Panc1 (cell line): Measurements from ENCODE around the gene CIBAR2. TPM values are rescaled to one million over a fixed set of nuclear protein-coding genes. Genes with fewer than 3 reads are reported as not detected.

Source experiments
- ATAC-seq: fragments of 200-7000 bp; cut with Tn5 transposase; 2 replicates; pipeline ENCODE4 v1.9.1; 2020; ENCODE audit warnings: mild to moderate bottlenecking, moderate library complexity
- BruUV-seq: library from RNA; stranded (reverse); fragments of 400-500 nt; replicated peaks from 2 replicates; lab custom pipeline; 2021; lab: Mats Ljungman, UMichigan
- CTCF ChIA-PET: fragments of 300-600 bp; sonication (Branson Sonifier 250); formaldehyde crosslinking; loops from one replicate; lab custom pipeline; 2022; ENCODE audit warnings: antibody characterized with exemption; lab: Charles Lee
- POLR2A ChIA-PET: fragments of 300-600 bp; sonication (Branson Sonifier 250); formaldehyde crosslinking; loops from one replicate; lab custom pipeline; 2022; ENCODE audit warnings: antibody characterized with exemption; lab: Charles Lee
- DNase-seq: peaks from one replicate; pipeline ENCODE4 v3.0.0-alpha.2; 2010; ENCODE audit warnings: low read depth, low spot score
- H3K27ac ChIP-seq: 2 replicates; pipeline ENCODE4 v1.5.1; 2011; ENCODE audit warnings: mild to moderate bottlenecking, low read length, inconsistent platforms
- H3K27me3 ChIP-seq: fragments of 200-500 bp; sonication (Bioruptor generic); 2 replicates; pipeline ENCODE4 v1.6.0; 2014; ENCODE audit warnings: low read length, inconsistent platforms; ENCODE audit not compliant: control insufficient read depth, insufficient read depth
- H3K36me3 ChIP-seq: fragments of 200-500 bp; sonication (Bioruptor generic); 2 replicates; pipeline ENCODE4 v1.5.1; 2014; ENCODE audit warnings: inconsistent platforms, mild to moderate bottlenecking, low read length, moderate library complexity; ENCODE audit not compliant: control insufficient read depth, insufficient read depth
- H3K4me1 ChIP-seq: 2 replicates; pipeline ENCODE4 v1.5.1; 2011; ENCODE audit warnings: inconsistent platforms, mild to moderate bottlenecking, low read length, moderate library complexity; ENCODE audit not compliant: control insufficient read depth, insufficient read depth
- H3K4me3 ChIP-seq, 2 experiments: 2 replicates each; pipeline ENCODE4 v1.5.1; 2011 to 2012; ENCODE audit warnings: low read depth in 2 of 2, low read length in 2 of 2, mild to moderate bottlenecking in 2 of 2, inconsistent platforms in 1 of 2, moderate library complexity in 1 of 2
- H3K9me3 ChIP-seq: fragments of 200-500 bp; sonication (Bioruptor generic); 2 replicates; pipeline ENCODE4 v1.5.1; 2014; ENCODE audit warnings: low read depth, mild to moderate bottlenecking, inconsistent platforms, low read length, moderate library complexity; ENCODE audit not compliant: control insufficient read depth, insufficient read depth
- POLR2AphosphoS5 ChIP-seq: IDR thresholded peaks from 2 replicates; pipeline ENCODE4 v1.6.1; 2012; ENCODE audit warnings: mild to moderate bottlenecking, low read depth, low read length, moderate library complexity
- SIN3A ChIP-seq: IDR thresholded peaks from 2 replicates; pipeline ENCODE4 v1.6.1; 2012; ENCODE audit warnings: low read depth, mild to moderate bottlenecking, low read length, moderate library complexity, borderline replicate concordance; ENCODE audit not compliant: insufficient read depth
- TCF7L2 ChIP-seq: IDR thresholded peaks from 2 replicates; pipeline ENCODE4 v1.6.1; 2011; ENCODE audit warnings: mild to moderate bottlenecking, low read depth, low read length, inconsistent platforms
- in situ Hi-C: cut with HindIII; loops from 2 replicates; pipeline ENCODE4 v1.10.0; 2016; ENCODE audit warnings: low sequenced_read_pairs, low pct_unique_long_range_greater_than_20kb
- intact Hi-C: fragments of 100-400 bp; cut with micrococcal nuclease; formaldehyde crosslinking; loops from one replicate; pipeline ENCODE4 v1.10.0; 2022; ENCODE audit not compliant: unreplicated experiment
- total RNA-seq: library from RNA; stranded (reverse); gene quantifications from one replicate; pipeline ENCODE4 v1.2.1, GENCODE V29; 2021; ENCODE audit not compliant: unreplicated experiment
- TF ChIP-seq, protein P1 (sequence below), 2 experiments: IDR thresholded peaks; 2 replicates each; pipeline ENCODE4 v1.6.1; 2011 to 2012; ENCODE audit warnings: low read depth in 2 of 2, control low read depth in 1 of 2, low read length in 1 of 2, mild to moderate bottlenecking in 1 of 2, moderate library complexity in 1 of 2; ENCODE audit not compliant: insufficient read depth in 1 of 2
- TF ChIP-seq, protein P2 (sequence below): fragments of 450-650 bp; IDR thresholded peaks from 2 replicates; pipeline ENCODE4 v1.5.1; 2017; ENCODE audit warnings: mild to moderate bottlenecking

The CIBAR2 gene
- total RNA-seq, 1 experiment from 2014 or later, result not detected

- TF ChIP-seq POLR2AphosphoS5 (no peak), TCF7L2 (no peak), SIN3A (no peak)
- TF ChIP-seq, protein P1, sequence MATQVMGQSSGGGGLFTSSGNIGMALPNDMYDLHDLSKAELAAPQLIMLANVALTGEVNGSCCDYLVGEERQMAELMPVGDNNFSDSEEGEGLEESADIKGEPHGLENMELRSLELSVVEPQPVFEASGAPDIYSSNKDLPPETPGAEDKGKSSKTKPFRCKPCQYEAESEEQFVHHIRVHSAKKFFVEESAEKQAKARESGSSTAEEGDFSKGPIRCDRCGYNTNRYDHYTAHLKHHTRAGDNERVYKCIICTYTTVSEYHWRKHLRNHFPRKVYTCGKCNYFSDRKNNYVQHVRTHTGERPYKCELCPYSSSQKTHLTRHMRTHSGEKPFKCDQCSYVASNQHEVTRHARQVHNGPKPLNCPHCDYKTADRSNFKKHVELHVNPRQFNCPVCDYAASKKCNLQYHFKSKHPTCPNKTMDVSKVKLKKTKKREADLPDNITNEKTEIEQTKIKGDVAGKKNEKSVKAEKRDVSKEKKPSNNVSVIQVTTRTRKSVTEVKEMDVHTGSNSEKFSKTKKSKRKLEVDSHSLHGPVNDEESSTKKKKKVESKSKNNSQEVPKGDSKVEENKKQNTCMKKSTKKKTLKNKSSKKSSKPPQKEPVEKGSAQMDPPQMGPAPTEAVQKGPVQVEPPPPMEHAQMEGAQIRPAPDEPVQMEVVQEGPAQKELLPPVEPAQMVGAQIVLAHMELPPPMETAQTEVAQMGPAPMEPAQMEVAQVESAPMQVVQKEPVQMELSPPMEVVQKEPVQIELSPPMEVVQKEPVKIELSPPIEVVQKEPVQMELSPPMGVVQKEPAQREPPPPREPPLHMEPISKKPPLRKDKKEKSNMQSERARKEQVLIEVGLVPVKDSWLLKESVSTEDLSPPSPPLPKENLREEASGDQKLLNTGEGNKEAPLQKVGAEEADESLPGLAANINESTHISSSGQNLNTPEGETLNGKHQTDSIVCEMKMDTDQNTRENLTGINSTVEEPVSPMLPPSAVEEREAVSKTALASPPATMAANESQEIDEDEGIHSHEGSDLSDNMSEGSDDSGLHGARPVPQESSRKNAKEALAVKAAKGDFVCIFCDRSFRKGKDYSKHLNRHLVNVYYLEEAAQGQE (IDR thresholded peaks at IDR 0.05; ENCODE audit: insufficient read depth in 1 of 2, low read depth in 2 of 2, low read length in 1 of 2), result no peak
- TF ChIP-seq, protein P2, sequence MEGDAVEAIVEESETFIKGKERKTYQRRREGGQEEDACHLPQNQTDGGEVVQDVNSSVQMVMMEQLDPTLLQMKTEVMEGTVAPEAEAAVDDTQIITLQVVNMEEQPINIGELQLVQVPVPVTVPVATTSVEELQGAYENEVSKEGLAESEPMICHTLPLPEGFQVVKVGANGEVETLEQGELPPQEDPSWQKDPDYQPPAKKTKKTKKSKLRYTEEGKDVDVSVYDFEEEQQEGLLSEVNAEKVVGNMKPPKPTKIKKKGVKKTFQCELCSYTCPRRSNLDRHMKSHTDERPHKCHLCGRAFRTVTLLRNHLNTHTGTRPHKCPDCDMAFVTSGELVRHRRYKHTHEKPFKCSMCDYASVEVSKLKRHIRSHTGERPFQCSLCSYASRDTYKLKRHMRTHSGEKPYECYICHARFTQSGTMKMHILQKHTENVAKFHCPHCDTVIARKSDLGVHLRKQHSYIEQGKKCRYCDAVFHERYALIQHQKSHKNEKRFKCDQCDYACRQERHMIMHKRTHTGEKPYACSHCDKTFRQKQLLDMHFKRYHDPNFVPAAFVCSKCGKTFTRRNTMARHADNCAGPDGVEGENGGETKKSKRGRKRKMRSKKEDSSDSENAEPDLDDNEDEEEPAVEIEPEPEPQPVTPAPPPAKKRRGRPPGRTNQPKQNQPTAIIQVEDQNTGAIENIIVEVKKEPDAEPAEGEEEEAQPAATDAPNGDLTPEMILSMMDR, result no peak
- intact Hi-C loops (loop anchor here (10.0 kb wide), 1 partner anchor 117 kb away; no protein-coding TSS in a partner anchor), in situ Hi-C loops (no loop called here)
- H3K4me3 ChIP-seq, result no peak overlapping the region
- H3K36me3 ChIP-seq, result no peaks in the 10 kb centered on the region
- H3K4me1 ChIP-seq, result no peaks in the 10 kb centered on the region
- ChIA-PET POLR2A (no interaction called here), CTCF (no interaction called here)
- ATAC-seq, result no peak
- no peak overlapping the region for H3K27ac ChIP-seq
- no peaks in the 10 kb centered on the region for H3K9me3 ChIP-seq
- no TSS peak for BruUV-seq
- H3K27me3 ChIP-seq, result no peaks in the 10 kb centered on the region
- DNase-seq, result no peak
These were observed 5.1 kb upstream of the CIBAR2 start for GRCh38 chr16:85117418-85117817.

DNA sequence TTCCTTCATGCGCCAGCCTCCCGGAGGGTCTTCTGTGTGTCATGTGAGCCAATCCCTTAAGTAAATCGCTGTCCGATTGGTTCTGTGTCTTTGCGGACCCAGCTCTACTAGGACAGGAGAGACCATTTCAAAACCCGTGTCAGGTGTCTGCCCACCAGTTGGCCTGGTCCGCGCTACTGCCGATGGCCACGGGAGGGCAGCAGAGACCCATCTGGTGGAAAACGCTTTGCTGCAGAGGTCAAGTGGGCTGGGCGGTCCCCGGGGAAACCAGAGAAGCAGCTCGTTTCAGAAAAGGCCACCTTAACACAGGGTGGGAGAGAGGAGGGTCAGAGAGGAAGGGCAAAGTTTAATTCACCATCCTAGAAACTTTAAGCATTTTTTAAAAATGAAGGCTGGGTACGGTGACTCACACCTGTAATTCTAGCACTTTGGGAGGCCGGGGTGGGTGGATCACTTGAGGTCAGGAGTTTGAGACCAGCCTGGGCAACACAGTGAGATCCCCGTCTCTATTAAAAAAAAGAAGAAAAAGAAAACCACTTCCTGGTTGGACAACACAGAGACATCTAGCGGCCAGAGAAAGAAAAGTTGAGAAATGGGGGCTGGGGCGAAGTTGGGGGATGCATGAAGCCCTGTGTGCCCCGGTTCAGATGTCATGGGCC is 2.8 kb upstream of the CIBAR2 start:
- H3K27me3 ChIP-seq, result no peaks in the 10 kb centered on the region
- POLR2A ChIA-PET, result interaction anchor here (0.5 kb wide), 1 partner anchor 212 kb away, joined by 9 read pairs; no protein-coding TSS in a partner anchor
- no peaks in the 10 kb centered on the region for H3K9me3 ChIP-seq
- in situ Hi-C loops, result no loop called here
- CTCF ChIA-PET, result interaction anchor here (0.6 to 1.3 kb wide), 7 partner anchors 11 to 219 kb away, joined by 3 to 5 read pairs (median 3); no protein-coding TSS in a partner anchor
- no TSS peak for BruUV-seq
- peak overlapping the region; percentile 76 for H3K27ac ChIP-seq
- no peaks in the 10 kb centered on the region for H3K4me1 ChIP-seq
- DNase-seq (peak; percentile 64), ATAC-seq (peak; percentile 91)
- H3K4me3 ChIP-seq, result peak overlapping the region; percentile 13 to 41; a peak in 3 of 4 replicates
- intact Hi-C loops, result loop anchor here (10.0 kb wide), 1 partner anchor 120 kb away; no protein-coding TSS in a partner anchor
- TF ChIP-seq TCF7L2, result no peak
- TF ChIP-seq, protein P2, result peak; percentile 93
- H3K36me3 ChIP-seq, result no peaks in the 10 kb centered on the region
